Measurements from ENCODE around the gene HDAC4.
"Not testable (repeated sequence)": the region's sequence is repeated elsewhere in the genome, so short reads cannot be mapped to it uniquely, and the experiment has no call there.

Gene HDAC4

GRCh38 chr2:239287461-239287860, 113.4 kb downstream of the HDAC4 start:
- no peaks in the 10 kb centered on the region for H3K27me3 ChIP-seq (replicated peaks; ENCODE audit: control insufficient read depth, insufficient read depth, low read length, poor library complexity, severe bottlenecking)
- H3K9me3 ChIP-seq (ENCODE audit: control insufficient read depth, low read length), result no peaks in the 10 kb centered on the region
- DNase-seq, result no peak
- H3K36me3 ChIP-seq (ENCODE audit: control insufficient read depth, insufficient read depth, low read length), result no peaks in the 10 kb centered on the region
- no peak overlapping the region for H3K4me3 ChIP-seq (ENCODE audit: insufficient read depth, low read depth, low read length, poor library complexity, severe bottlenecking)
- peaks cover 35% of the 10 kb centered on the region for H3K4me1 ChIP-seq (ENCODE audit: control insufficient read depth, insufficient read depth, low read length, poor library complexity, severe bottlenecking)
- no peak overlapping the region for H3K27ac ChIP-seq (ENCODE audit: insufficient read depth, low read length, poor library complexity, severe bottlenecking)

GRCh38 chr2:239286901-239287300, 113.9 kb downstream of the HDAC4 start:
- DNase-seq, result no peak
- H3K36me3 ChIP-seq (ENCODE audit: control insufficient read depth, insufficient read depth, low read length), result no peaks in the 10 kb centered on the region
- H3K27me3 ChIP-seq (replicated peaks; ENCODE audit: control insufficient read depth, insufficient read depth, low read length, poor library complexity, severe bottlenecking), result no peaks in the 10 kb centered on the region
- no peak overlapping the region for H3K27ac ChIP-seq (ENCODE audit: insufficient read depth, low read length, poor library complexity, severe bottlenecking)
- H3K9me3 ChIP-seq (ENCODE audit: control insufficient read depth, low read length), result no peaks in the 10 kb centered on the region
- H3K4me1 ChIP-seq (ENCODE audit: control insufficient read depth, insufficient read depth, low read length, poor library complexity, severe bottlenecking), result peaks cover 35% of the 10 kb centered on the region
- no peak overlapping the region for H3K4me3 ChIP-seq (ENCODE audit: insufficient read depth, low read depth, low read length, poor library complexity, severe bottlenecking)

- Histone ChIP-seq H3K27ac (ENCODE audit: insufficient read depth, low read length, poor library complexity, severe bottlenecking) (no peak overlapping the region), H3K4me1 (ENCODE audit: control insufficient read depth, insufficient read depth, low read length, poor library complexity, severe bottlenecking) (peaks cover 35% of the 10 kb centered on the region)
- DNase-seq, result no peak
Observed at GRCh38 chr2:239285932-239286230, 114.9 kb downstream of the HDAC4 start.

GRCh38 chr2:239285071-239285931, 115.5 kb downstream of the HDAC4 start:
- DNase-seq, result no peak
- Histone ChIP-seq H3K4me1 (ENCODE audit: control insufficient read depth, insufficient read depth, low read length, poor library complexity, severe bottlenecking) (peaks cover 33% of the 10 kb centered on the region), H3K9me3 (ENCODE audit: control insufficient read depth, low read length) (no peaks in the 10 kb centered on the region), H3K4me3 (ENCODE audit: insufficient read depth, low read depth, low read length, poor library complexity, severe bottlenecking) (peak overlapping the region; percentile 33), H3K36me3 (ENCODE audit: control insufficient read depth, insufficient read depth, low read length) (no peaks in the 10 kb centered on the region), H3K27me3 (replicated peaks; ENCODE audit: control insufficient read depth, insufficient read depth, low read length, poor library complexity, severe bottlenecking) (no peaks in the 10 kb centered on the region), H3K27ac (ENCODE audit: insufficient read depth, low read length, poor library complexity, severe bottlenecking) (no peak overlapping the region)

More at GRCh38 chr2:239285932-239286230, 114.9 kb downstream of the HDAC4 start:
- no peaks in the 10 kb centered on the region for H3K9me3 ChIP-seq (ENCODE audit: control insufficient read depth, low read length)
- H3K27me3 ChIP-seq (replicated peaks; ENCODE audit: control insufficient read depth, insufficient read depth, low read length, poor library complexity, severe bottlenecking), result no peaks in the 10 kb centered on the region
- H3K4me3 ChIP-seq (ENCODE audit: insufficient read depth, low read depth, low read length, poor library complexity, severe bottlenecking), result peak overlapping the region; percentile 33
- H3K36me3 ChIP-seq (ENCODE audit: control insufficient read depth, insufficient read depth, low read length), result no peaks in the 10 kb centered on the region

GRCh38 chr2:239283961-239284795, 116.6 kb downstream of the HDAC4 start:
- Histone ChIP-seq H3K9me3 (ENCODE audit: control insufficient read depth, low read length) (no peaks in the 10 kb centered on the region), H3K36me3 (ENCODE audit: control insufficient read depth, insufficient read depth, low read length) (no peaks in the 10 kb centered on the region), H3K4me3 (ENCODE audit: insufficient read depth, low read depth, low read length, poor library complexity, severe bottlenecking) (no peak overlapping the region), H3K27ac (ENCODE audit: insufficient read depth, low read length, poor library complexity, severe bottlenecking) (no peak overlapping the region), H3K4me1 (ENCODE audit: control insufficient read depth, insufficient read depth, low read length, poor library complexity, severe bottlenecking) (peaks cover 22% of the 10 kb centered on the region), H3K27me3 (replicated peaks; ENCODE audit: control insufficient read depth, insufficient read depth, low read length, poor library complexity, severe bottlenecking) (no peaks in the 10 kb centered on the region)
- no peak for DNase-seq

GRCh38 chr2:239283288-239283945, 117.4 kb downstream of the HDAC4 start:
- H3K4me1 ChIP-seq (ENCODE audit: control insufficient read depth, insufficient read depth, low read length, poor library complexity, severe bottlenecking), result peaks cover 15% of the 10 kb centered on the region
- H3K9me3 ChIP-seq (ENCODE audit: control insufficient read depth, low read length), result no peaks in the 10 kb centered on the region
- H3K4me3 ChIP-seq (ENCODE audit: insufficient read depth, low read depth, low read length, poor library complexity, severe bottlenecking), result no peak overlapping the region
- no peaks in the 10 kb centered on the region for H3K36me3 ChIP-seq (ENCODE audit: control insufficient read depth, insufficient read depth, low read length)
- DNase-seq, result no peak
- no peaks in the 10 kb centered on the region for H3K27me3 ChIP-seq (replicated peaks; ENCODE audit: control insufficient read depth, insufficient read depth, low read length, poor library complexity, severe bottlenecking)
- no peak overlapping the region for H3K27ac ChIP-seq (ENCODE audit: insufficient read depth, low read length, poor library complexity, severe bottlenecking)

- H3K27ac ChIP-seq (ENCODE audit: insufficient read depth, low read length, poor library complexity, severe bottlenecking), result no peak overlapping the region
- H3K4me3 ChIP-seq (ENCODE audit: insufficient read depth, low read depth, low read length, poor library complexity, severe bottlenecking), result no peak overlapping the region
- no peaks in the 10 kb centered on the region for H3K36me3 ChIP-seq (ENCODE audit: control insufficient read depth, insufficient read depth, low read length)
- H3K4me1 ChIP-seq (ENCODE audit: control insufficient read depth, insufficient read depth, low read length, poor library complexity, severe bottlenecking), result peaks cover 15% of the 10 kb centered on the region
- no peaks in the 10 kb centered on the region for H3K27me3 ChIP-seq (replicated peaks; ENCODE audit: control insufficient read depth, insufficient read depth, low read length, poor library complexity, severe bottlenecking)
- DNase-seq, result no peak
- H3K9me3 ChIP-seq (ENCODE audit: control insufficient read depth, low read length), result no peaks in the 10 kb centered on the region
Observed at GRCh38 chr2:239282448-239283287, 118.2 kb downstream of the HDAC4 start.

GRCh38 chr2:239280296-239281017, 120.4 kb downstream of the HDAC4 start:
- not testable (repeated sequence) for H3K36me3 ChIP-seq (ENCODE audit: control insufficient read depth, insufficient read depth, low read length); H3K27me3 ChIP-seq (replicated peaks; ENCODE audit: control insufficient read depth, insufficient read depth, low read length, poor library complexity, severe bottlenecking); H3K9me3 ChIP-seq (ENCODE audit: control insufficient read depth, low read length); H3K27ac ChIP-seq (ENCODE audit: insufficient read depth, low read length, poor library complexity, severe bottlenecking); H3K4me3 ChIP-seq (ENCODE audit: insufficient read depth, low read depth, low read length, poor library complexity, severe bottlenecking); DNase-seq
- H3K4me1 ChIP-seq (ENCODE audit: control insufficient read depth, insufficient read depth, low read length, poor library complexity, severe bottlenecking), result peaks cover 15% of the 10 kb centered on the region
